Stimulated activated CD4-positive, alpha-beta T cell treated with anti-CD3 and anti-CD28 coated beads, Interleukin-15, amount 100 ng/mL, for 48 hours (primary cell): Measurements from ENCODE around the gene COL9A2.
A peak's percentile ranks its signal among the peaks of the same experiment; 100 is the strongest.

Source experiments
- DNase-seq, 2 donors: peaks; one replicate each; pipeline ENCODE4 v3.0.0-alpha.2; 2020; ENCODE audit warnings: low read depth in 2 of 2

Gene COL9A2

GRCh38 chr1:40318476-40318875, 1.4 kb upstream of the COL9A2 start:
- no peak for DNase-seq

- DNase-seq, result no peak
These were observed 448 bp upstream of the COL9A2 start for GRCh38 chr1:40317394-40318074.

GRCh38 chr1:40315795-40316594, 1.1 kb downstream of the COL9A2 start:
- DNase-seq, result peak in 1 of 2 donors; percentile 11

- DNase-seq, result peak; percentile 79 to 83
These were observed 1.8 kb downstream of the COL9A2 start for GRCh38 chr1:40315239-40315794.

GRCh38 chr1:40314721-40315238, 2.3 kb downstream of the COL9A2 start:
- no peak for DNase-seq

- DNase-seq, result no peak
These were observed 2.9 kb downstream of the COL9A2 start for GRCh38 chr1:40313958-40314720.

- no peak for DNase-seq
These were observed 3.6 kb downstream of the COL9A2 start for GRCh38 chr1:40313329-40313957.

- peak in 1 of 2 donors; percentile 13 for DNase-seq
These were observed 4.6 kb downstream of the COL9A2 start for GRCh38 chr1:40312238-40313205.

- DNase-seq, result no peak
These were observed 5.4 kb downstream of the COL9A2 start for GRCh38 chr1:40311692-40312091.

GRCh38 chr1:40310983-40311642, 6.0 kb downstream of the COL9A2 start:
- no peak for DNase-seq

- no peak for DNase-seq
These were observed 7.0 kb downstream of the COL9A2 start for GRCh38 chr1:40310129-40310461.

- DNase-seq, result no peak
These were observed 7.5 kb downstream of the COL9A2 start for GRCh38 chr1:40309374-40310128.

GRCh38 chr1:40308036-40308727, 8.9 kb downstream of the COL9A2 start:
- DNase-seq, result no peak

GRCh38 chr1:40307186-40307585, 9.9 kb downstream of the COL9A2 start:
- DNase-seq, result no peak

- DNase-seq, result no peak
These were observed 10.8 kb downstream of the COL9A2 start for GRCh38 chr1:40306296-40306695.

GRCh38 chr1:40305871-40306270, 11.2 kb downstream of the COL9A2 start:
- no peak for DNase-seq

GRCh38 chr1:40305451-40305850, 11.6 kb downstream of the COL9A2 start:
- peak in 1 of 2 donors; percentile 16 for DNase-seq

- DNase-seq, result no peak
These were observed 13.3 kb downstream of the COL9A2 start for GRCh38 chr1:40303790-40304189.
